NB4 (cell line): ENCODE measurements around the gene PRICKLE2.

Experiments
- CTCF ChIP-seq: IDR thresholded peaks from one replicate; pipeline ENCODE4 v1.5.1; 2012; ENCODE audit warnings: low read depth, low read length
- MAX ChIP-seq: IDR thresholded peaks from 2 replicates; pipeline ENCODE4 v1.6.1; 2011; ENCODE audit warnings: low read depth, low read length
- POLR2A ChIP-seq: IDR thresholded peaks from 2 replicates; pipeline ENCODE4 v1.6.1; 2011; ENCODE audit warnings: mild to moderate bottlenecking; ENCODE audit not compliant: insufficient read length; ENCODE audit errors: extremely low read depth

- TF ChIP-seq CTCF (no peak), POLR2A (no peak), MAX (no peak)
These were observed 168.0 kb downstream of the PRICKLE2 start for GRCh38 chr3:64057231-64057630.
